ENCODE data around the gene NGEF.
A peak's percentile ranks its signal among the peaks of the same experiment; 100 is the strongest.

The NGEF gene

GRCh38 chr2:232850039-232850438, 163.0 kb downstream of the NGEF start:
- no peak for DNase-seq

- no peak for DNase-seq
Measured at GRCh38 chr2:232846055-232846454, 167.0 kb downstream of the NGEF start.

DNA sequence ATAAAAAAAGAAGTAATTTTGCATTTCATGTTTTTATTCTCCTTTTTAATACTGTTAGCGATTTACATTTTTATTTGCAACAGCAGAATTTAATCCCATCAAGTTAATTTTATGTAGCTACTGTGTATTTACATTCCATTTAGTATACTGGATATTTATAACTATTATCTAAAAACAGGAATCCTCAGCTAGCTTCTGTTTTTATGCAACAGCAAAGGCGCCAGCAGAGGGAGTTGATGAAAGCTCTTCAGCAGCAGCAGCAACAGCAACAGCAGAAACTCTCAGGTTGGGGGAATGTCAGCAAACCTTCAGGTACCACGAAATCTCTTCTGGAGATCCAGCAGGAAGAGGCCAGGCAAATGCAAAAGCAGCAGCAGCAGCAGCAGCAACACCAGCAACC, 169.2 kb downstream of the NGEF start:
- peak in 6 of 51 donors; percentile 4 to 43 (median 12) for DNase-seq

- DNase-seq: peak in 1 of 51 donors; percentile 10
Measured at GRCh38 chr2:232842689-232843088, 170.4 kb downstream of the NGEF start.

GRCh38 chr2:232839411-232840079, 173.5 kb downstream of the NGEF start:
- peak in 16 of 51 donors; percentile 6 to 42 (median 22) for DNase-seq

DNA sequence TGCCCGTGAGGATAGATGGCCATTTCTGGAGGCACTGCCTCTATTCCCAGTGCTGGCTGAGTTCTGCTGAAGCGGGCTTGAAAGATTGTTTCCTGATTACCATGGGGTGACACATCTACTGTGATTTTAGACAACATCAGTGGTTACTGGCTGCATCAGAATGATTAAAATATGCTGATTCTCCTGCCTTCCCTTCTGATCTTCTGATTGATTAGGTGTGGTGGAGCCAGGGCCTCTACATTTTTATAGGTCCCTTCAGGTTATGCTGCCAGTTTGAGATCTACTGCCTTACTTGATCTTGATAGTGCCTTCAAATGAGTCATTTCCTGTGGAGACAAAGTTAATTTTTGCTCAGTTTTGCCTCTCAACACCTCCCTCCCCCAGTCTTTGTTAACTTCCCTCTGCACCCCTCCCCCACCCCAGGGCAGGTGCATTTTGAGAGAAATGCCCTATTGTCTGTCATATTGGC, 174.6 kb downstream of the NGEF start:
- DNase-seq: no peak

GRCh38 chr2:232836934-232837333, 176.1 kb downstream of the NGEF start:
- DNase-seq: no peak

DNA sequence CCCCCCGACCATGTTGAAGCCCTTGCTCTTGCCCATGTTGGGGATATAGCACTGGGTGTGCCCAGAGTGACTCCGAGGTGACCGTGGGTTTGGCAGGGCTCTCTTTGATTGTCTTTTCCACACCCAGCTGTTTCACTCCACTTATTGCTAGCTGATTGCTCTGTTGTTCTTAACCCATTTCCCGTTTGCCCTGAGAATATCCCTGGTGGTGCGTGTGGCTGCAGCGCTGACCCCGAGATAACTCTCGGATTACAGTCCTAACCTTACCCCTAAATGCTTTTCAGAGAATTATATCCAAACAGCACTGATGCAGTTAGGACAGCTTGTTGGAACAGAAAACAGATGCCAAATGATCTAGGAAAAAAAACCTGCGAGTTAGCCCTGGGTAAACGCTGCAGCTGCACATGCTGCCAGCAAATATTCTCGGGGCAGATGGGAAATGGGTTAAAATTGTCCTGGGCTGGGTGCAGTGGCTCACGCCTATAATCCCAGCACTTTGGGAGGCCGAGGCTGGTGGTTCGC, 177.3 kb downstream of the NGEF start:
- DNase-seq: no peak

DNA sequence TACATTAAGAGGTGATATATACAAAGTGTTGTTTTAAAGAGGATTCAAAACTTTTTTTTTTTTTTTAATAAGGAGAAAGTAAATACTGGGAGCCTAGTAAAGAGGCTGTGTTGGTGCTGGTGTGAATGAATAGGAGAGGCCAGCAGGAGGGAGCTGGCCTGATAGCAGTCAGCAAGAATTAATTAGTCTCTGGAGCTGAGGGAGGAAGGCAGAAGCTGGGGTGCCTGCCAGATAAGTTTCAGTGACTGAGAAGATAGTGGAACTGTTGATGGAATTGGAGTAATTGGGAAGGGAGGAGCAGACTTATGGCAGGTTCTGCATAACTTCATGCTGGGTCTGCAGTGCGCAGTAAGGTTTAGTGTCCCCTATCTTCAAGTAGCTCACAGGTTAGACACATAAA, 179.2 kb downstream of the NGEF start:
- no peak for DNase-seq

GRCh38 chr2:232831496-232831895, 181.6 kb downstream of the NGEF start:
- DNase-seq: no peak

- DNase-seq: no peak
Measured at GRCh38 chr2:232829988-232830387, 183.1 kb downstream of the NGEF start.

Data from hypothalamus (tissue), 51 donors.